AG09309 (cell line): Measurements from ENCODE around the gene TRIM67.
"Not testable (repeated sequence)": the region's sequence is repeated elsewhere in the genome, so short reads cannot be mapped to it uniquely, and the experiment has no call there.

ENCODE experiments used
- DNase-seq: peaks from one replicate; pipeline ENCODE4 v3.0.0-alpha.2; 2010; ENCODE audit warnings: low read depth
- H3K4me3 ChIP-seq: 2 replicates; pipeline ENCODE4 v1.5.1; 2011; ENCODE audit warnings: mild to moderate bottlenecking, low read depth, low read length, moderate library complexity; ENCODE audit not compliant: control insufficient read depth
- TF ChIP-seq, protein P1 (sequence below): IDR thresholded peaks from 2 replicates; pipeline ENCODE4 v1.5.1; 2011; ENCODE audit warnings: mild to moderate bottlenecking, low read depth, low read length, inconsistent platforms; ENCODE audit not compliant: insufficient read depth, control insufficient read depth; ENCODE audit errors: missing control alignments

Gene TRIM67

DNA sequence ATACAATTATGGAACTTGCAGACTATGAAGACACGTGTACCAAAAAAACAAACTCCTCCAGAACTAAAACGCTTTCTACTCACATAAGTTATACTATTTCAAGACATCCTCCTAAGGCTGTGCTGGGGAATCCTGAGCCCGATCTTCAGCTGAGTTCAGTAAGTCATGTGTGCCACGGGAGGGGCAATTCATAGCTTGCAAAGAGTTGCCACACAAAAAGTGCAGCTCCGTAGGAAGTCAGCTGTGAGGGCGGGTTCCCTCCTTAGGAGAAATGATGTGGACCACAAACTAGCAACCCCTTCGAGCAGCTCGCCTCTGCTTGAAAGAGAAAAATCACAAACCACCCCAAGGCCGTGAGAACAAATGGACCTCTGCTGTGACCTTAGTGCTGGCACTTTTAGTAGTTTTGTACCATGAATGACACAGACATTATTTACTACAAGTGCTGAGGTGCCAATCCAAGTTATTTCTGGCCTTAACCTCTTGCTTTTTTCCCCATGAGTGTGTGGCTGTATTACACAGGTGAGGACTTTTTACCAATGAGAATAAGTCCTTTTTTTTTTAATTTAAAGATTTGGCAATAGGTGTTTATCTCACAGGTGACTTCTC is 35.8 kb upstream of the TRIM67 start:
- H3K4me3 ChIP-seq = no peak overlapping the region
- DNase-seq = no peak
- TF ChIP-seq, protein P1, sequence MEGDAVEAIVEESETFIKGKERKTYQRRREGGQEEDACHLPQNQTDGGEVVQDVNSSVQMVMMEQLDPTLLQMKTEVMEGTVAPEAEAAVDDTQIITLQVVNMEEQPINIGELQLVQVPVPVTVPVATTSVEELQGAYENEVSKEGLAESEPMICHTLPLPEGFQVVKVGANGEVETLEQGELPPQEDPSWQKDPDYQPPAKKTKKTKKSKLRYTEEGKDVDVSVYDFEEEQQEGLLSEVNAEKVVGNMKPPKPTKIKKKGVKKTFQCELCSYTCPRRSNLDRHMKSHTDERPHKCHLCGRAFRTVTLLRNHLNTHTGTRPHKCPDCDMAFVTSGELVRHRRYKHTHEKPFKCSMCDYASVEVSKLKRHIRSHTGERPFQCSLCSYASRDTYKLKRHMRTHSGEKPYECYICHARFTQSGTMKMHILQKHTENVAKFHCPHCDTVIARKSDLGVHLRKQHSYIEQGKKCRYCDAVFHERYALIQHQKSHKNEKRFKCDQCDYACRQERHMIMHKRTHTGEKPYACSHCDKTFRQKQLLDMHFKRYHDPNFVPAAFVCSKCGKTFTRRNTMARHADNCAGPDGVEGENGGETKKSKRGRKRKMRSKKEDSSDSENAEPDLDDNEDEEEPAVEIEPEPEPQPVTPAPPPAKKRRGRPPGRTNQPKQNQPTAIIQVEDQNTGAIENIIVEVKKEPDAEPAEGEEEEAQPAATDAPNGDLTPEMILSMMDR = no peak

- H3K4me3 ChIP-seq, DNase-seq: not testable (repeated sequence)
These were observed 34.8 kb upstream of the TRIM67 start for GRCh38 chr1:231127106-231127505.

DNA sequence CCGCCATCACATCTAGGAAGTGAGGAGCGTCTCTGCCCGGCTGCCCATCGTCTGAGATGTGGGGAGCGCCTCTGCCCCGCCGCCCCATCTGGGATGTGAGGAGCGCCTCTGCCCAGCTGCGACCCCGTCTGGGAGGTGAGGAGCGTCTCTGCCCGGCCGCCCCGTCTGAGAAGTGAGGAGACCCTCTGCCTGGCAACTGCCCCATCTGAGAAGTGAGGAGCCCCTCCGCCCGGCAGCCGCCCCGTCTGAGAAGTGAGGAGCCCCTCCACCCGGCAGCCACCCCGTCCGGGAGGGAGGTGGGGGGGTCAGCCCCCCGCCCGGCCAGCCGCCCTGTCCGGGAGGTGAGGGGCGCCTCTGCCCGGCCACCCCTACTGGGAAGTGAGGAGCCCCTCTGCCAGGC is 33.4 kb upstream of the TRIM67 start:
- not testable (repeated sequence) for H3K4me3 ChIP-seq, DNase-seq

DNA sequence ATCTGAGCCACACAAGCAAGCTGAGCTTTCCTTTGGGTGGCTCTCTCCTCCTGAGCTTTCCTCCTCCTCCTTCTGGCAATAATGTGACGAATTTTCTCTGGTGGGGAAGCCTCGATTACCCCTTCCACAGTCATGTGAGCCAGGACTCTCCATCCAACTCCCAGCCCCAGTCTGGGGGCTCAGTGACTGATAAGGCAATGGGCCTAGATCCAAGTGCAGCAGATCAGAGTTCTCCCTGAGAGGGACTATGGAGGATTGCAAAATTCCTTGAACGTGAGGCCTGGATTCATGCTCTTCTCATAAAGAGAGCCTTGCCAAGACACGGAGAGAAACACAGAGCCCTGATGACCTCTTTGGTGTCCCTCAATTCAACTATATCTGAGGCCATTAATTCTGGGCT is 31.3 kb upstream of the TRIM67 start:
- DNase-seq = no peak
- TF ChIP-seq, protein P1 = no peak
- no peak overlapping the region for H3K4me3 ChIP-seq

DNA sequence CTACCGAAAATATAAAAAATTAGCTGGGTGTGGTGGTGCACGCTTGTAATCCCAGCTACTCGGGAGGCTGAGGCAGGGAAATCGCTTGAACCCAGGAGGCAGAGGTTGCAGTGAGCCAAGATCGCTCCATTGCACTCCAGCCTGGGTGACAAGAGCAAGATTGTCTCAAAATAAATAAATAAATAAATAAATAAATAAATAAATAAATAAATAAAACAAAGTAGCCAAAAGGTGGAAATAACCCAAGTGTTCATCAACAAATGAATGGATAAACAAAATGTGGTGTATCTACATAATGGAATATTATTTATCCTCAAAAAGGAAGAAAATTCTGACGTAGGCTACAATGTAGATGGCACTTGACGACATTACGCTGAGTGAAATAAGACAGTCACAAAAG is 29.3 kb upstream of the TRIM67 start:
- not testable (repeated sequence) for DNase-seq, H3K4me3 ChIP-seq

GRCh38 chr1:231134624-231135023 is 27.2 kb upstream of the TRIM67 start:
- DNase-seq = no peak
- TF ChIP-seq, protein P1 = no peak
- H3K4me3 ChIP-seq = no peak overlapping the region

- H3K4me3 ChIP-seq = no peak overlapping the region
- no peak for DNase-seq
- TF ChIP-seq, protein P1 = no peak
These were observed 23.6 kb upstream of the TRIM67 start for GRCh38 chr1:231138236-231138635.

GRCh38 chr1:231139125-231139649 is 22.7 kb upstream of the TRIM67 start:
- no peak overlapping the region for H3K4me3 ChIP-seq
- TF ChIP-seq, protein P1 = no peak

More at GRCh38 chr1:231139125-231139649, 22.7 kb upstream of the TRIM67 start:
- DNase-seq = peak; percentile 17
